B cell (primary cell): ENCODE measurements around the gene APLP1.

Source experiments
- CTCF ChIP-seq: fragments of 200-600 bp; IDR thresholded peaks from one replicate; pipeline ENCODE4 v1.8.0; 2022; ENCODE audit warnings: antibody characterized with exemption, mild to moderate bottlenecking
- EZH2 ChIP-seq: IDR thresholded peaks from 2 replicates; pipeline ENCODE4 v1.6.1; 2012; ENCODE audit warnings: borderline replicate concordance, low read depth, mild to moderate bottlenecking, moderate library complexity, low read length; ENCODE audit not compliant: insufficient read depth, poor library complexity, severe bottlenecking

- TF ChIP-seq CTCF (no peak), EZH2 (no peak)
Measured at GRCh38 chr19:35921012-35921411, 52.6 kb downstream of the APLP1 start.
